H1 (cell line): Measurements from ENCODE around the gene MYO9A.

Source experiments
- RXRA ChIP-seq: IDR thresholded peaks from 2 replicates; pipeline ENCODE4 v1.6.1; 2011; ENCODE audit warnings: low read depth, mild to moderate bottlenecking, low read length, moderate library complexity; ENCODE audit not compliant: insufficient read depth
- ZNF274 ChIP-seq: IDR thresholded peaks from 2 replicates; pipeline ENCODE4 v1.7.0; 2012; ENCODE audit warnings: low read length, borderline replicate concordance; ENCODE audit errors: extremely low read depth

DNA sequence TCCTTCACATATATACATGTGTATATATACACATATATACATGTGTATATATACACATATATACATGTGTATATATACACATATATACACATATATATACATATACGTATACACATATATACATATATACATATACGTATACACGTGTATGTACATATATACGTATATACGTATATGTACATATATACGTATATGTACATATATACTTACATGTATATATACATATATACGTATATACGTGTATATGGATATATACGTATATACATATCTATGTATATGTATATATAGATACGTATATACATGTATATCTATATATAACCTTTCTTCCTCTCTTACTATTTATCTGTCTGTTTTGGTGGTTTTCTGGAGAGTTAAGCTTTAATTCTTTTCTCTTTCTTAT lies 192.8 kb downstream of the MYO9A start:
- TF ChIP-seq RXRA, result no peak
- no peak for TF ChIP-seq ZNF274
